ENCODE measurements around the gene AASDH.
A peak's percentile ranks its signal among the peaks of the same experiment; 100 is the strongest.

AASDH gene

DNA sequence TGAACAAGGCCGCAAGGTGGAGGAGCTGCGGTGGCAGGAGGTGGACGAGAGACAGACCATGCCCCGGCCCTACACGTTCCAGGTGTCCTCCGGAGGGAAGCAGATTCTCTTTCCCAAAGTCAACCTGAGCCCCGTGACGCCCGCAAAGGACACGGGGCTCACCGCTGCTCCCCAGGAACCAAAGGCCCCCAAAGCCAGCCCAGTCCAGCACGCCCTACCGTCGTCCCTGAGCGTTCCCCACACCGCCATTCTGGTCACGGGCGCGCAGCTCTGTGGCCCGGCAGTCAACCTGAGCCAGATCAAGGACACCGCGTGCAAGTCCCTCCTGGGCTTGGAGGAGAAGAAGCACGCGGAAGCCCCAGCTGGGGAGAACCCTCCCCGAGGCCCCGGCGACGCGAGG lies 72.2 kb downstream of the AASDH start:
- no peak for DNase-seq (ENCODE audit: low spot score)

- DNase-seq (ENCODE audit: low spot score) = no peak
Observed at GRCh38 chr4:56314207-56314915, 72.9 kb downstream of the AASDH start.

- DNase-seq (ENCODE audit: low spot score) = no peak
Observed at GRCh38 chr4:56313132-56313531, 74.2 kb downstream of the AASDH start.

DNA sequence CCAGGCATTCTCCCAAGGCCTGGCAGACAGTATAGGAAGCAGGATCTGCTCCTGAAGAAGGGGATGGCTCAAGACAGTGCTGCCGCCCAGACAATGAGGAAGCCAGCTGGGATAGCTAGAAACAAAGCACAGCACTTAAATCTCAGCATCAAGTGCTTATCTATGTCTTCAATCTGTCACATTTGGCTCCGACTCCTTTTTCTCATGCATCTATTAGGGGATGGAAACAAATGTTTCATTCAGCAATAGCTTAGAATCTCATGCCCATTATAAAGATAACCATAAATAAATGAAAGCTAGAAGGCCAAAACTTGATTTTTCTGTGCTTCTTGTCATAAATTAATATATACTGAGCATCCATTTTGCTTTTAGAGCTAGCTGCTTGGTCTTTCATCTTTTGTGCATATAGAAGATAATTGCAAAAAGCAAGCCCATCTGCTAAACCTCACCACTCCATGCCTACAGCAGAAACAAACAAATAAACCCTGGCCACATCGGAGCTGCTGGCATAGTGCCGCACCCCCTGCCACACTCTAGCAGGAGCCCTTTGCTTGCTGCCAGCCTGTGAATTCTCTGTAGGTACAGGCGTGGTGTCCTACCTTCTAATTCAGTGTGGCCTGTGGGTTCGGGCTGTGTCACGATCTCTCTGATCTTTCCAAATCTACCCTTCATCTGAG lies 75.9 kb downstream of the AASDH start:
- DNase-seq (ENCODE audit: low spot score) = no peak

GRCh38 chr4:56310401-56311125 lies 76.7 kb downstream of the AASDH start:
- DNase-seq (ENCODE audit: low spot score) = no peak

DNA sequence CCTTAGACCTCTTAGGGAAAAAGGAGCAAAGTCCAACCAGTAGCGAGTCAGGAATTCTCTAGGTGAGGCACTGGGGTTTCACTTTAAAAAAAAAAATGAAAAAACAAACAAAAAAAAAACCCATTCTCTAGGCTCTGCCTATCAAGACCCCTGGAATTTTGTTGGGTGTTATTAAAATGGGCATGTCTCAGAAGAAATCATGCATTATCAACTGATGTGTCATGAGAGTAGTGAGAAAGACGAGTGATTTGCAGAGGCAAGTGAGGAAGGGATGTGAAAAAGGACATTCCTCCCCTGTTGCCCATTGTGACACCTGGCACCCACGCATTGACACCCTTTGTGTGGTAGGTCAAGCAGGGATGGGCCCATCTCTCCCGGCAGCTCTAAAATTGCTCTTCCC lies 78.9 kb downstream of the AASDH start:
- no peak for DNase-seq (ENCODE audit: low spot score)

GRCh38 chr4:56307423-56307822 lies 79.9 kb downstream of the AASDH start:
- no peak for DNase-seq (ENCODE audit: low spot score)

- no peak for DNase-seq (ENCODE audit: low spot score)
Observed at GRCh38 chr4:56305390-56305789, 81.9 kb downstream of the AASDH start.

- DNase-seq (ENCODE audit: low spot score) = no peak
Observed at GRCh38 chr4:56303921-56304320, 83.4 kb downstream of the AASDH start.

DNA sequence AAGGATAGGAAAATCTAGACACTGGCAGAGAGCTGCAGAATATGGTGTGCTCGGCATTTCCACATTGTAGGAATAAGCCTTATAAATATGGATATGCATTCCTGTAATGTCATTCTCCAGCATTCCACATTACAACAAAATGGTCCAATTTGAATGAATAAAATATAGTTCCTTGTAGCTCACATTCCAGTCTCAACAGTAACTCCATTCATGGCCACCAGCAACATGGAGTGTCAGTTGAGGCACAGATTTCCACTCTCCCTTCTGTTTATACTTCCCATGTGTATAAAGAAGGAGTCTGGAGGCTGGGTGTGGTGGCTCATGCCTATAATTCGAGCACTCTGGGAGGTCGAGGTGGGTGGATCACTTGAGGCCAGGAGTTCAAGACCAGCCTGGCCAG lies 84.5 kb downstream of the AASDH start:
- DNase-seq (ENCODE audit: low spot score) = no peak

GRCh38 chr4:56301997-56302496 lies 85.2 kb downstream of the AASDH start:
- DNase-seq (ENCODE audit: low spot score) = no peak

DNA sequence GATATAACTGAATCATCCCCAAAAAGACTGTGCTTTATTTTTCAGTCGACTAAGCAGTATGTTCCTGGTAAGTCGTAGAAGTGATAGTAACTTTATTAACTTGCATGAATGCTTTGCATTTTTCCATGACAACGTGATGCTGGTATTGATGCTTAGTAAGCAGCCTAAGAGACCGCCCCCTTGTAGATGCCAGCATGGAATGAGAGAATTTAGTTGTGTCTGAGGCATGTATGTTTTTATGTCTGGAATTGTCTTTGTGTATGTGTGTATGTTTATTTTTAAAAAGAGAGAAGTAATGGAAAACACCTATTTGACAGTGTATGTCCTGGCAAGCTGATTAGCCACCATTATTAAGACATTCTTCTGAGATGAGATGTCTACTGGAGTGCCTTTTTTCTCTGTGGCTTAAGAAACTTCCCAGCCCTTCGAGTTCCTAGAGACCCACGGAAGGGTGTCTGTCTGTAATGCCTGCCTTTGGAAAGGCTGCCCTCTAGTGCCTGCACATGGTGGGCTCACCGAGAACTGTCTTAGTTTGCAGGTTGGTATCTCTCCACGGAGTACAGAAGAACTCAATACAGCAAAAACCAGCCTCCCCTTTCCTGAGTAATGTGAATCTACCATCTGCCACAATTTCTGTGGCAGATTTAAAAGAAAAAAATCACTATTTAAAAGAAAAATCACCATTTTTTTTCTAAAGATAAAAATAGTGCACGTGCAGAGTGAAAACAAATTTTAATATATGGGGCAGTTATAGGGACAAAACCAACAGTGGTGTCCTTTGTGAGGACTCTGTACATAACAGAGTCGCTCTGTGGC lies 85.9 kb downstream of the AASDH start:
- DNase-seq (ENCODE audit: low spot score) = peak; percentile 42

DNA sequence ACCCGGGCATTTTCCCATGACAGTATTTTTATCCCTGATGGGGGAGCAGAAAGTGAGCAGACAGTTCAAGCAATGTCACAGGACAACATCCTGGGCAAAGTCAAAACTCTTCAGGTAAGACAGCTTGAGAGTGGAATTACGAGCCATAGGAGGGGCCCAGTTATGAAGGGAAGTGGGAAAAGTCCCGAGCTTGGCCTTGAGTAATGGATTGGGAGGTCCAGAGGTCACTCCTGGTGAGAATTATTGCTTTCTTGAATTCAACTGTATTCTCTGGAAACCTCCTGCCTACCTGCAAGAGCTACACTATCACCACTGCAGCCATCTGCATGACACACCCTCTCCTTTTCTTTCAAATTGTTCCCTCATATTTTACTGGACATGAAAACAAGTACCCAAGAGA lies 89.1 kb downstream of the AASDH start:
- DNase-seq (ENCODE audit: low spot score) = no peak

- DNase-seq (ENCODE audit: low spot score) = no peak
Observed at GRCh38 chr4:56297776-56298175, 89.5 kb downstream of the AASDH start.

DNA sequence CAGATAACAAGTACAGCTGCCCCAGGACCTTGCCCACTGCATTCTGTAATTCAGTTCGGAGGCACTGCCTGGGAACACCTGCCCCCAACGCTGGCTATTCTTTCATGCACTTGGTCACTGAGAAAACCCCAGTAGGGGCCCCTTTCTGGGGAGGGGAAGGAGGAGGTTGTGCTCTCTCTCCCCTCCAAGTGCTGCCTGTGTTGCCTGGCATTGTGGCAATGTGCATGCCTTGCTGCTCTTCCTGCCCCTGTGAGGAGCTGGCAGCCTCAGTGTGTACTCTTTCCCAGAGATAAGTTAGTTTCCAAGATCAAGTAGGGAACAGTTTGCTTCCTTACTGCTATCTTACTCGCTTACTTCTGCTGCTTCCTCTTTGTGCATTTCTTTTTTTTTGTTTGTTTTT lies 90.8 kb downstream of the AASDH start:
- no peak for DNase-seq (ENCODE audit: low spot score)

- no peak for DNase-seq (ENCODE audit: low spot score)
Observed at GRCh38 chr4:56293121-56293520, 94.2 kb downstream of the AASDH start.

GRCh38 chr4:56289934-56290333 lies 97.4 kb downstream of the AASDH start:
- DNase-seq (ENCODE audit: low spot score) = no peak

DNA sequence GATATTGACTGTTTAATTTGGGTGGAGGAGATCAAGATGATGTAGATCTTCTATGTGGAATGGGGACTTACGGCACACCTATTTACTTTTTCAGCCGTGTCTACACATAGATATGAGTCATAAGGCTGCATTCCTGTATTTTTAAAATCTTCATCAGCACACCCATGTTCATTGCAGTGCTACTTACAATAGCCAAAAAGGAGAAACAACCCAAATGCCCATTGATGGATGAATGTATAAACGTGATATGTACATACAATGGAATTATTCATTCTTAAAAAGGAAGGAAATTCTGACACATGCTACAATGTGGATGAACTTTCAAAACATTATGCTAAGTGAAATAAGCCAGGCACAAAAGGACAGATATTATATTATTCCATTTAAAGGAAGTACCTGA lies 98.6 kb downstream of the AASDH start:
- no peak for DNase-seq (ENCODE audit: low spot score)

Data from HuH-7.5 (cell line).